HG03432 (cell line): ENCODE measurements around the gene RIPOR2.

Experiments used
- ATAC-seq: cut with Tn5 transposase; IDR thresholded peaks from one replicate; pipeline ENCODE4 v1.9.1; 2021; ENCODE audit warnings: mild to moderate bottlenecking, moderate library complexity; ENCODE audit not compliant: unreplicated experiment

Gene RIPOR2

DNA sequence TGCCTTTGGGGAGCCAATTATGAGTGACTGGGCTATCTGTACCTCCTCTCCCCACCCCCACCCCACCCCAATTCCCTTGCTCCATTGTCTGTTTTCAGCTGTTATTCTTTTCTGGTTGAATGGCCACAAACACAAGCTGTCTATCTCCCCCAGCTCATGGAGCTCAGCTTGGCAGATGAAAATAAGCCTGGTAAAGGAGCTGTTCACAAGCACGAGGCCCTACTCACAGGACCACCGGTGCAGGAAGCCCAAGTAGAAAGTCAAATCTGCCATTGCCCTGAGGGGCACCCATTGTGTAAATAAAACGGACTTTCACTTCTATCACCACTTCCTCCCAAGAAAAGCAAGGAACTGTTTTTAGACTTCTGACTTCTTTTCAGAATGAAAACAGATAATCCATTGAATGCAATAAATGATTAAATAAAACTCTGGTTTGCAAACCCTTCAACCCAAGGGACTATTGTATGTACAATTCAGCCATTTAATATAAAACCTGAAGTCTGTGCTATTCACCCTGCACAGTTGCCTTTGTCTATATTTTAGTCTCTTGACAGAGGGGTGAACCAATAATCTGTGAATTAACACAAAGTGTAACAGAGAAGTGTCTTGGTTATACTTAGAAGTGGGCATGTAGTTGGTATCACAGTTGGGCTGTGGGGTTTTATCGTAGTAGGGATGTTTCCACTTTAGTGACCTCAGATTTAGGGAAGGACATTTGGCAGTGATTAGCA is 27.7 kb downstream of the RIPOR2 start:
- no peak for ATAC-seq

DNA sequence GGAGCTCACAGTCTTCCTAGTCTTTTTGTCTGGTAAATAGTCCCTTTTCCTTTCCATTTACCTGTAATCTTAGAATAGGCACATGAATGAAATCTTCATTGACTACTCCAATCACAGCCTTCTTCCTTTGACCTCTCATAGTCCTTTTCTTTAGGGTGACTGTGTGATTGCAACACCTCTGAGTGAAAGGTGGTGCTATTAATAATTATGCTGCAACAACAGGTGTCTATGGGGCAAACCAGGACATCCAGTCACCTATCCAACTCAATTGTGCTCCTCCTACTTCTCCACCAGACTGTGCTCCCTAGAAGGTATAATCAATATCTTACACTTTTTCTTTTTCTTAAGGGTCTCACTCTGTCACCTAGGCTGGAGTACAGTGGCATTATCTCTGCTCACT is 29.4 kb downstream of the RIPOR2 start:
- no peak for ATAC-seq

GRCh38 chr6:24905483-24905882 is 30.3 kb downstream of the RIPOR2 start:
- ATAC-seq = no peak

- ATAC-seq = no peak
Measured at GRCh38 chr6:24903681-24904080, 32.1 kb downstream of the RIPOR2 start.

DNA sequence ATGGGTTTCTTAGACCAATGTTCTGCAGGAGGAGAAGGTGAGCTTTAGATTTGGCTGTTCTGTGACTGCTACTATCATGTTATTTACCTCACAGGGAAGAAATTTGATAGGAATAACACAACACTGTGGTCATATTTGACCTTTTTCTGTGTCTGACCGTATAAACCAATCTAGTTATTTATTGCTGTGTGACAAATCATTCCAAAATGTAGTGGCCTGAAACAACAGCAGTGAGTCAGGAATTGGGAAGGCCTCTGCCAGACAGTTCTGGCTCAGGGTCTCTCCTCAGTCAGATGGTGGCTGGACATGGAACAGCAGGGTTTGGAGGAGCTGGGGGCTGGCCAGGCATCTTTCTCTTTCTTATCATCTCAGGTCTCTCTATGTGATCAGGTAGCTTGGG is 33.0 kb downstream of the RIPOR2 start:
- no peak for ATAC-seq

- ATAC-seq = no peak
Measured at GRCh38 chr6:24901698-24902328, 33.9 kb downstream of the RIPOR2 start.

- ATAC-seq = no peak
Measured at GRCh38 chr6:24900917-24901697, 34.7 kb downstream of the RIPOR2 start.

GRCh38 chr6:24899997-24900325 is 35.8 kb downstream of the RIPOR2 start:
- ATAC-seq = no peak

DNA sequence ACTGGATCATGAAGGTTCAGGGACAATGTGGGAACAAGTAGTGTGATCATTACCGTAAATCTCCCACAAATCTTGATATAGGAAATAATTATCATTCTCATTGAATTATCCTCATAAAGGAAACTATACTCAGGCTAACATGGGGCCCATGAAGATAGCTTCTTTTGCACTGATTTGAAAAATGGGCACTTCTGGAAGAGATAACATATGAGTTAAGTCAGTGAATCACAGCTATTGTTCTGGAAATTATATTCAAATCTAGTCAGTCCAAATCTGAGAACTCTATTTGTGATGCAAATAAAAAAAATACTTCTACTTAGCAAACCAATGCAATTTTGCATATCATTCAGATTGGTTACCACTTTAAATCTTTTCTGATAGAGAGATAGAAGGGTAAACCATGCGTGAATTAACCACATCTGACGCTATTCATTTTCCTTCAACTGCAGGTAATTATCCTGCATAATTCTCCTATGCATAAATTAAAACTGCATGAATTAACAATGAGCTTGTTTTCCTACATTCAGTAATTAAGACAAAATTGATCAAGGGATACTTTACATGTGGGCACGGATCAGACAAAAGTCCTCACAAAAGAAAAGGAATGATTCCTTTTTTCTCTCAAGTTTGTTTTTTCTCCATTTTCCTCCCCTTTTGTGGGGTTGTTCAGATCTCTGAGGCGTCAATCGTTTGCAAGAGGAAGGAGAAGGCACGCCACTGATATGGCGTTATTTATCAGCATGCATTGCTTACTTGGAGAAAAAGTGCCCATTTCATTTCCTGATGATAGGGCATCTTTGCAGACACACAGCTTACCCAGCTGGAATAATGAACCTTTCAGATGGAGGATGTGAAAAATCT is 36.4 kb downstream of the RIPOR2 start:
- ATAC-seq = no peak

- ATAC-seq = no peak
Measured at GRCh38 chr6:24898676-24899075, 37.1 kb downstream of the RIPOR2 start.

DNA sequence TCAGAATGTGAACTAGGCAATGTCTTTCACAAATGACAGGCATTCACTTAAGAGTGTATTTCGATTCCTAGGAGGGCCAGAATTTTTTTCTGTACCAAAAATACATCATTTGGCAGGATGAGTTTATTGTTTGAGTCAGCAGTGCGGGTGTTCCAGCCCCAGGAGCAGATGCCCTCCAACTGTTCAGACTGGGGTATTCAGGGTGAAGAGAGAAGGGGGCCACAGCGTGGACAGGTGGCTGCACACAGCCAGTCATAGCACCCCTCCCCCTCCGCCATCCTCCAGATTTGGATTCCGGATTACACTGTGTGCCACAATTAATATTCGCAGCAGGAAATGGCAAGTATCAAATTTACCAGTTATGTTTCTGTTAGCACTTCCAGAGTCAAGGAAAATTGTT is 38.6 kb downstream of the RIPOR2 start:
- no peak for ATAC-seq

- no peak for ATAC-seq
Measured at GRCh38 chr6:24893342-24893850, 42.4 kb downstream of the RIPOR2 start.

DNA sequence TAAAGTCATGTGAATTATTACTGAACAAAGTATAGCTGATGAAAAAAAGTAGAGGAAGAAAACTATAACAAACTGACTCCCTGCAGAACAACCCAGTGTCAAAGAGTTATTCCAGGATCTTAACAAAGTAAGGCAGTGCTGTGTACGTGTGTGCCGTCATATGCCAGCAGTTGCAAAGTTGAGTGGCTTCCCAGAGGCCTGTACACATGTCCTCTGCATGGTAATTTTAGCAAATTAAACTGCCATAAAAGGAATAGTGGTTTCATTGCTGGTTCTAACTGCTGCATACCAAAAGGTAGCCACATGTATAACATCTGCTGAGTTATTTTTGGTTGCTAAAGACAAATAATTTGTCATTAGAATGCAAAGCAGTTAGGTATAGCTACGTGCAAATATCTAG is 44.8 kb downstream of the RIPOR2 start:
- ATAC-seq = no peak

DNA sequence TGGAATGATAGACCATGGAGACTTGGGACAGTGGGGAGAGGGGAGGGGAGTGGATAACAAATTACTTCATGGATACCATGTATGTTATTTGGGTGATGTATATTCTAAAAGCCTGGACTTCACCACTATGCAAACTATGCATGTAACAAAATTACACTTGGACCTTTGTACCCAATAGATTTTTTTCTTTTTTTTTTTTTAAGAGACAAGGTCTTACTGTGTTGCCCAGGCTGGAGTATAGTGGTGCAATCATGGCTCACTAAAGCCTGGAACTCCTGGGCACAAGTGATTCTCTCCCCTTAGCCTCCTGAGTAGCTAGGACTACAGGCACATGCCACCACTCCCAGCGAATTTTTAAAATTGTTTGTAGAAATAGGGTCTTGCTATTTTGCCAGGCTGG is 45.3 kb downstream of the RIPOR2 start:
- ATAC-seq = no peak

DNA sequence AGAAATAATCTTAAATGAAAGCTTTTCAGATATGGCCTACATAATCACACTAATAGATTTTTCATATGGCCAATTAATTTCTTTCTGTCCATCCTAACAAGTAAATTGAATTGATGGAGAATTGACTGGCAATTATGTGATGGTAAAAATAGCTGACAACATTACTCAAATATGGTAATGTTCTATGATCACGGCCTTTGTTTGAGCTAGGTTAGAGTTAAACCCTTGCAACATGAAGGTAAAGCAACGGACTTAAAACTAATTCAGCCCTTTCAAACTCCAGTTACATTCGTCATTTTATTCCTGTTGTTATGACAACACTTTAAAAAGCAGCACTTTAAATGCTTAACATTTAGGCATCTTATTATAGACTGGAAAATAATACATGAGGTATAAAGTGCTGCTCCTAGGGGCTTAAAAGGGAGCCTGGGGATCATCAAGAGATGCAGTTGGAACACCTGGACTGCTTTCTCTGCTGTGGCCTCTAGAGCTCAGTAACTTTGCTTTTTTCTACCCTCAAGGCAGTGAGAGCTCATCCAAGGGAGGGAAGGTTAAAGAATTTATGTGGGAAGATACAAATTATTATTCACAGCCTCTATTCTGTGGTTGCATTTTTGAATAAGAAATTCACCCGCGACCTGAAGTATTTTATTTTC is 46.9 kb downstream of the RIPOR2 start:
- ATAC-seq = no peak

- no peak for ATAC-seq
Measured at GRCh38 chr6:24887545-24888140, 48.1 kb downstream of the RIPOR2 start.

DNA sequence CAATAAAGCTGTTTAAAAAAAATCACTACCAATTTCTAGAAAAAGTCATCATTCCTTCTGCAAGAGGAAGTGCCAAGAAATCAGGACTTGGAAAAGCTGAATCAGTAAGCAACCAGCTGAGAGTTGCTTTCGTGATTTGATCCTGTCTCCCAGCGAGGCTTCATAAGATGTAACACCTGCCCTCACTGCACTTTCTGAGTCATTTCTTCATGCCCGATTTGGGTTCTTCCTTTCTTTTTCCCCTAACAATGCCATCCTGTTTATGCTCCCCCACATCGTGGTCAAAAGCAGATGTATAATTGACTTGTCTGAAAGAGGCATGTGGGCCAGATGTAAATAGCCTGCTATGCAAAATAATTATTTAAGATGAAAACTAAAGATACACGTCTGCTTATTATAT is 52.1 kb downstream of the RIPOR2 start:
- ATAC-seq = peak; percentile 89

DNA sequence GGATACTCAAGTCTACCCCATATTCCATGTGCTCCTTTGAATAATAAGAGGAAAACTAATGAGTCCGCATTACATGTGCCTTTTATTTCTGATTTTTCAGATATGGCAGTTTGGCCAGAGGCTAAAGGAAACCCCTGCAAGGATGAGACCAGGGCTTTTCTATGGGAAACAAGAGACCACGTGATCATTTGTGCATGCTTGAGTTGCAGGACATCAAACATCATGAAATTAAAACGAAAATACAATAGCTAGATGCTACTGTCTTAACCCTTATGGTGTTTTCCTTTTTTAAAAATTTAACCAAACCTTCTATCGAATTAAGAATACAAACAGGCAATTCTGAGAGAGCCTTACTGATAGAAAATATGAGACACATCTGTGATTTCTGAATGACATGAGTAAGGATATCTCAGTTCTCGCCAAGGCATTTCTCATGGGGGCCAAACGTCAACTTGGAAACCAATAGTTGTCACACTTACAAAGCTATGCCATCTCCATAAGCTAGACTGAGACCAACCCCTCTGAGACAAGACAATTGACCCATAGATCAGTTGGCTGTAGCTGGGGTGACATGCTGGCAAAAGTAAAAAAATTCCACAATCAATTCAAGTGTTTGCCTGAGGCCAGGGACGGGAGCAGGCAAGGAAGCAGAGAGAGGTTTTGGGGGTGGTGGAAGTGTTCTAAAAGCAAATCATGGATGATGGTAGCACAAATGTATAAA is 52.8 kb downstream of the RIPOR2 start:
- no peak for ATAC-seq

DNA sequence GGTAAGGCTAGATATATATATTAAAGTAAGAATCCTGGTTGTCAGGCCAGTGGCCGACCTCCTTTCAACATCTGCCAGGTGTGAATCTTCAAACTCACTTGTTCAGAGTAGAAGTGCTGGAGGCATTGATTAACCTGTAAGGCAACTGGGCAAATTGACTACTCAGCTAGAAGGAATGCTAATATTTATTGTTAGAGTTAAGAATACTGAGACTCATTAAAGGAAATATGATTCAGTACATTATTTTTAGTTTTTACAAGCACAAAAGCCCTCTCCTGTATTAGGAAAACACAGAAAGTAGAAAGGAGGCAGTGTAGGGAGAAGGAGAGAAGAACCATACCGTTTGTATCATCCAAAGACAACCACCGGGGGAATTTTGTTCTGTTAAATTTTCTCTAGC is 53.5 kb downstream of the RIPOR2 start:
- no peak for ATAC-seq
